NK-92 treated with Interleukin-12 subunit alpha and Interleukin-12 subunit beta, amount 100 ng/mL, for 24 hours (cell line): Measurements from ENCODE around the gene WNT3A.

ENCODE experiments used
- DNase-seq: peaks from one replicate; lab custom pipeline; 2025; lab: John Stamatoyannopoulos, UW

Gene WNT3A

GRCh38 chr1:228084797-228085196 lies 78.0 kb downstream of the WNT3A start:
- no peak for DNase-seq

- no peak for DNase-seq
Measured at GRCh38 chr1:228085287-228085951, 78.6 kb downstream of the WNT3A start.

GRCh38 chr1:228087771-228088251 lies 81.0 kb downstream of the WNT3A start:
- no peak for DNase-seq

GRCh38 chr1:228088586-228089498 lies 82.0 kb downstream of the WNT3A start:
- DNase-seq, result no peak

GRCh38 chr1:228089519-228090380 lies 83.0 kb downstream of the WNT3A start:
- no peak for DNase-seq

DNA sequence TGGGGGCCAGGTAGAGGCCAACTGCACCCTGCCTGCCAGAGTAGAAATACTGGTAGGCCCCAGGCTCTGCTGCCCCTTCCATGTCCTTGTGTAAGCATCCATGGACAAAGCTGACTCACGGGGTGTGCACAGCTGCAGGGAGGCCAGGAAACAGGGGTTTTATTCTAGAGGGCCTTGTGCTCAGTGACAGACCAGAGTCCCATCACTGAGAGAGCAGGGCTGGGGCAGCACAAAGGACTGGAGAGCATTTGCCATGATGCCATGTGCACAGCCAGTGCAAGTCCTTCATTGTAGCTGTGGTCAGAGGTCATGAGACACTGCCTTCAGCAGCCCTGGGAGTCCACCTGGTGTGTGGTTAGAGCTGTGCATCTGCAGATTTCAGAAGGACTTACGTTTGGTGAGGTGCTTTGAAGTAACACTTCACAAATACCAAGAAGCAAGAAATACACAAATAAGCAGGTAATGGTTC lies 83.8 kb downstream of the WNT3A start:
- no peak for DNase-seq

DNA sequence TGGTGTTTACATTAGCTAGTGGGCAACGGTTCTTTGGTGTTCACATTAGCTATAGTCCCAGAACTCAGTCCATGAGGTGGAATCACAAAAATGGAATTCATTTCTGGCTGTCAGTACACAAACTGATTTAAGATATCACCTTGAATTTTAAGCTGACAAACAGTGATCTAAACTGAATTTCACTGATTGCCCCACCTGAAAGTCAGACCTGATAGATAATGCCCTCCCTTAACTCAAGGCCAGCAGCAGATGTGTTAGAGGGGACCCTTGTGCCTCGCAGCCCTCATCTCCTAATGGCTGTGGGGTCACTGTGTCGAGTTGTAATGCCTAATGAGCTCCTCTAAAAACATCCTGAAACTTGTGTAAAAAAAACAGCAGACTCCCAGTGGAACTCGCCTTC lies 84.3 kb downstream of the WNT3A start:
- DNase-seq, result no peak

DNA sequence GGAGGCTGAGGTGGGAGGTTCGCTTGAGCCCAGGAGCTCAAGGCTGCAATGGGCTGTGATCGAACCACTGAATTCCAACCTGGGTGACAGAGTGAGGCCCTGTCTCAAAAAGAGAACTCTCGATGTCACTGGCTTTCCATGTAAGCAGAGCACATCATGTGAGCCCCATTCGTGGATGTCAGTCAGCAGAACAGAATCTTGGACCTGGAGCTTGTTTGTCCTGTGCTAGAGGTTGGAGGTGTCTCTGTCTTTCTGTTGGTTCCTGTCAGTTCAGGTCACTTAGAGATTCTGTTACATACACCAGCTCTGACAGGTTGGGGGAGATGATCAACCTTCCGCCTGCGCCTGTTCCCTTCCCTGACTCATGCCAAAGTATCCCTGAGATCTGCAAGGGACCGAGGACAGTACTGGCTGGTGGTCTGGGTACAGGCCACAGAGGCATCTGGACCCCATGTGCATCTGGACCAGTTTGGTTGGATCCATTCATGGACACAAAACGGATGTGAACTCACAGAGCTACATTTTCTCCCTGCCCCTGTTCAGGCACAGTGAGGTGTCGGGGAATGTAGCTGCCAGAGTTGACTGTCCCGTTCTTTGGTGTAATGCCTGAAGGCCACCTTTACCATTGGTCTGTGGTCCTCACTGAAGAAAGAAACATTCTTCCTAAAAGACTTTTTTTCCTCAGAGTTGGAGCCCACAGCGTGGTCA lies 85.7 kb downstream of the WNT3A start:
- DNase-seq, result no peak

DNA sequence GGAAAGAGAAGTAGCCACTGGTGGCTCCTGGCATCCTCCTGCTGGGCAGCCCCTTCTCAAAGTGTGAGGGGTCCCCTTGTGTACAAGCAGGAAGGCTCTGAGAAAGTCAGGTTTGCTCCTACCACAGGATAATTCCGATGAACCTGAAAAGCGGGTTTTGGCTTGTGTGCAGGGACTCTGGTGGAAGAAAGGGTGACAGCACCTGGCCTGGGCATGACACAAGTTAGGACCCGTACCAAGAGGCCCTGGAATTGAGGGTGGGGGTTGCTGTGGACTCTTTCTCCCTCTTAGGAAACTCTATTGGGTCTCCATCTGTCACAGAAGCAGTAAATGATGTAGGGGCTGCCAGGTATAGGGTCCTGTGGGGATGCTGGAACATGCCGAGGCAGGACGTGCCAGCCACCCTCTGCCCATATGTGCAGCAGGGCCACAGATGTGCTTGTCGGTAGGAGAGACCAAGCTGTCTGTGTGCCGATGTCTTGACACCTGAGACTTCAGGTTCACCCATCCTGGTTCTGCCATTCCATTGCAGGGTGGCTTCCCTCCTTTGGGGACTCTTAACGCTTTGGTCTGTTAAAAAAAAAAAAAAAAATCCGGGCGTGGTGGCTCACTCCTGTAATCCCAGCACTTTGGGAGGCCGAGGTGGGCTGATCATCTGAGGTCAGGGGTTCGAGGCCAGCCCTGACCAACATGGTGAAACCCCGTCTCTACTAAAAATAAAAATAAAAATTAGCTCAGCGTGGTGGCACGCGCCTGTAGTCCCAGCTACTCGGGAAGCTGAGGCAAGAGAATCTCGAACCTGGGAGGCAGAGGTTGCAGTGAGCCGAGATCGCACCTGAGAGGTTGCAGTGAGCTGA lies 86.5 kb downstream of the WNT3A start:
- DNase-seq, result no peak

DNA sequence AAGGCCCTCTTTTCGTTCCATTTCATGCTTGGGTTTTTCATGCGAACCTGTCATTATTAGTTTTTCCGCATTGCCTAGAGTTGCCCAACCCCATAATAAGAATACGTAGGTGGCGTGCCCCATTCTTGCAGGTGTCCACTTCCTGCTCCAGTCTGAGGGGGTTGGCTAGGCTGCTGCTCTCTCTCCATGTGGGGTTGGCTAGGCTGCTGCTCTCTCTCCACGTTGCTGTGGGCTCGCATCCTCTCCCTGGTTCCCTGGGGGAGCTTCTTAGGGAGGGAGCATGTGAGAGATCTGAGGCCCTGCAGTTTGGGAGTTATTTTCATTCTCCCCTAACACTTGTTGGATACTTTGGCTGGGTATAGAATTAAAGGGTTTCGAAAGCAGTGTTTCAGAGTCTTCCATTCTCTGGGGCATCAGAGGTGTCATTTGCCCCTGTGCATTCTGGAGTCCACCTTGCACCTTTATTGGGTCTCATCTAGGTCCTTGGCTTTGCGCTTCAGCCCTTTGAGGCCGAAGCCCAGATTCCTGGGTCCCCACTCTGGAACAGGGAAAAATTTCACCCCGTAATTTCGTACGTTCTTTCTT lies 87.7 kb downstream of the WNT3A start:
- DNase-seq, result no peak

DNA sequence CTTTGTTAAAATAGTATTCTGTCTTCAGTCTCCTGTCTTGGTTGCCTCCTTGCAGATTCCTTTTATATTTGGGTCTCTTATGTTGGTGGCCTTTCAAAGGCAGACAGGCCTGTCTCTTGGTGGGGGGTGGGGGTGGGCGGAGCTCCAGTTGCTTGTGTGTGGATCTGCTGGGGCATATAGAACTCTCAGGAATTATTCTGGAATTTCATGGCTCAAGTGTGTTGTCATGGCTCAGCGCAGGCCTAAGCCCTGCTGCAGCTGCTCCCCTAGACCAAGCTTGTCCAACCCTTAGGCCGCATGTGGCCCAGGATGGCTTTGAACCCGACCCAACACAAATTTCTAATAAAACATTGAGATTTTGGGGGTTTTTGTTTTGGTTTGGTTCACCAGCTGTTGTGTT lies 88.4 kb downstream of the WNT3A start:
- no peak for DNase-seq

GRCh38 chr1:228095938-228096337 lies 89.1 kb downstream of the WNT3A start:
- no peak for DNase-seq

GRCh38 chr1:228096416-228097332 lies 89.9 kb downstream of the WNT3A start:
- no peak for DNase-seq

DNA sequence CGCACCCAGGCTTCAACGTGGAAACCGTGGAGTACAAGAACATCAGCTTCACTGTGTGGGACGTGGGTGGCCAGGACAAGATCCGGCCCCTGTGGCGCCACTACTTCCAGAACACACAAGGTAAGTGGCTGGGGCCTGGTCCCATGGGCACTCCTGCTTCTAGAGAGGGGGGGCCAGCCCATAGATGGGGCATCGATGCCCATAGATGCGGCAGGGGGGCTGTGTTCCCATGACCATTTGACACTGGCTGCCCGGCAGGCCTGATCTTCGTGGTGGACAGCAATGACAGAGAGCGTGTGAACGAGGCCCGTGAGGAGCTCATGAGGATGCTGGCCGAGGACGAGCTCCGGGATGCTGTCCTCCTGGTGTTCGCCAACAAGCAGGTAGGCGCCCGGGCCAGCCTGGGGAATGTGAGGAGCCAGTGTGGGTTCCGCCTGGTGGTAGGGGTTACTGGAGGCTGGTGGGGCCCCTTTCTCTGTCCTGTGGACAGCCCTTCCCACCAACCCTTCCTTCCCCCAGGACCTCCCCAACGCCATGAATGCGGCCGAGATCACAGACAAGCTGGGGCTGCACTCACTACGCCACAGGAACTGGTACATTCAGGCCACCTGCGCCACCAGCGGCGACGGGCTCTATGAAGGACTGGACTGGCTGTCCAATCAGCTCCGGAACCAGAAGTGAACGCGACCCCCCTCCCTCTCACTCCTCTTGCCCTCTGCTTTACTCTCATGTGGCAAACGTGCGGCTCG lies 90.7 kb downstream of the WNT3A start:
- DNase-seq, result no peak

DNA sequence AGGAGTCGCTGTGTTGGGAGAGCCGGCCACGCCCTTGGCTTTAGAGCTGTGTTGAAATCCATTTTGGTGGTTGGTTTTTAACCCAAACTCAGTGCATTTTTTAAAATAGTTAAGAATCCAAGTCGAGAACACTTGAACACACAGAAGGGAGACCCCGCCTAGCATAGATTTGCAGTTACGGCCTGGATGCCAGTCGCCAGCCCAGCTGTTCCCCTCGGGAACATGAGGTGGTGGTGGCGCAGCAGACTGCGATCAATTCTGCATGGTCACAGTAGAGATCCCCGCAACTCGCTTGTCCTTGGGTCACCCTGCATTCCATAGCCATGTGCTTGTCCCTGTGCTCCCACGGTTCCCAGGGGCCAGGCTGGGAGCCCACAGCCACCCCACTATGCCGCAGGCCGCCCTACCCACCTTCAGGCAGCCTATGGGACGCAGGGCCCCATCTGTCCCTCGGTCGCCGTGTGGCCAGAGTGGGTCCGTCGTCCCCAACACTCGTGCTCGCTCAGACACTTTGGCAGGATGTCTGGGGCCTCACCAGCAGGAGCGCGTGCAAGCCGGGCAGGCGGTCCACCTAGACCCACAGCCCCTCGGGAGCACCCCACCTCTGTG lies 91.6 kb downstream of the WNT3A start:
- no peak for DNase-seq

DNA sequence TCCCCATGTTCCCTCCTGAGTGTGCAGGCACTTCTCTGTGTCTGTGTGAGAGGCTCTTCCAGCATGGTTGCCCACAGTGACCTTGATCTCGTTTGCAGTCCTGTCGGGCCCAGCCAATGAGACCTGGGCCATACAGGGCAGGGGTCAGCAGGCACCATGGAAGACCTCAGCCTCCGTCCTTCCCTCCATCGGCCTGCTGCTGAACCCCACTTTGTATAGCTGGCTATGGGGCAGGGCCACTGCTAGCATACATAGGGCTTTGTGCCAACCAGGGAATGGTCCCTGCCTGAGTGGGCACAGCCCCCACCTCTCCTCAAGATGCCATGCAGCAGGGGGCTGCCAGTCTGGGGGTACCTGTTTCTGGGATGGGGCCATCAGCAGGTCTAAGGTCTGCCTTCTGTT lies 92.5 kb downstream of the WNT3A start:
- DNase-seq, result no peak

DNA sequence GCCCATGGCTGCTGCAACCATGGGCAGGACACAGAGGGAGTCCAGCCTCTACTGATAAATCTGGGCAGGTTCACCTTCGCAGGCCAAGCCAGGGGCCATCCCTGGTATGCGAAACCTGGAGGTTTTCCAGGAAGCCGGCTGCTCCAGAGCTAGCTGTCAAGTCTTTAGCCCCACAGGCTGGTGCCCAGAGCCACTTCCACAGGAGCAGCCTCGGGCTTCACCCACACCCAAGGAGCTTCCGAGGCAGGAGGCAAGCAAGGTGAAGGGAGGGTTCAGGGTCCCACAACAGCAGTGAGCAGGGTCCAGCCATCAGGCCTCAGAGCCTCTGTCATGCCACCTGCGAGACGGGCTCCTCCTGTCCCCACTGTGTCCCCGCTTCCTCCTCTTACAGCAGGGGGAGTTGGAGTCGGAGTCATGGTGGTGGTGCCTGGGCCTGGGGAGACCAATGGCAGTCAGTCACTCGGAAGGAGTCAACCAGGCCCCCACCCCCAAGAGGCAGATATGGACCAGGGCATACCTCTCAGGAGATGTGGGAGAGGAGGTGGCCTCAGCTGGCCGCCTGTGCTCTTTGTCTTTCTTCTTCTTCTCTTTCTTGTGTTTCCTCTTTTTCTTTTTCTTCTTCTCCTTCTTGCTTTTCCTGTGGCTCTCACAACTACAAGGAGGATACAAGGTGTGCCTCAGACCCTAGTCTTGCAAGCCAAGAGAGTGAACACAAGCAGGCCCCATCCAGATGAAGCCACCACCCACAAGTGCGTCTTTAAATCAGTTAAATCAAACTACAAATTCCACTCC lies 94.2 kb downstream of the WNT3A start:
- DNase-seq, result no peak
